RWPE1 (cell line): ENCODE measurements around the gene SLC35E1.

Experiments used
- CTCF ChIA-PET: fragments of 350-600 bp; sonication (Branson Sonifier 250); formaldehyde crosslinking; extraction: SDS; loops from one replicate; lab custom pipeline; 2021; lab: Yijun Ruan, JAX
- POLR2A ChIA-PET: fragments of 400-600 bp; formaldehyde crosslinking; extraction: SDS; loops from one replicate; lab custom pipeline; 2020; ENCODE audit warnings: antibody characterized with exemption; ENCODE audit not compliant: low non-redundant PET; lab: Yijun Ruan, JAX
- DNase-seq: peaks from one replicate; pipeline ENCODE4 v3.0.0; 2012; ENCODE audit warnings: low spot score
- H3K27ac ChIP-seq: fragments of 450-650 bp; 2 replicates; pipeline ENCODE4 v1.5.1; 2017
- TF ChIP-seq, protein P1 (sequence below): fragments of 450-650 bp; conservative IDR thresholded peaks from 2 replicates; pipeline ENCODE4 v1.5.1; 2017; ENCODE audit warnings: low read depth, mild to moderate bottlenecking

The SLC35E1 gene

DNA sequence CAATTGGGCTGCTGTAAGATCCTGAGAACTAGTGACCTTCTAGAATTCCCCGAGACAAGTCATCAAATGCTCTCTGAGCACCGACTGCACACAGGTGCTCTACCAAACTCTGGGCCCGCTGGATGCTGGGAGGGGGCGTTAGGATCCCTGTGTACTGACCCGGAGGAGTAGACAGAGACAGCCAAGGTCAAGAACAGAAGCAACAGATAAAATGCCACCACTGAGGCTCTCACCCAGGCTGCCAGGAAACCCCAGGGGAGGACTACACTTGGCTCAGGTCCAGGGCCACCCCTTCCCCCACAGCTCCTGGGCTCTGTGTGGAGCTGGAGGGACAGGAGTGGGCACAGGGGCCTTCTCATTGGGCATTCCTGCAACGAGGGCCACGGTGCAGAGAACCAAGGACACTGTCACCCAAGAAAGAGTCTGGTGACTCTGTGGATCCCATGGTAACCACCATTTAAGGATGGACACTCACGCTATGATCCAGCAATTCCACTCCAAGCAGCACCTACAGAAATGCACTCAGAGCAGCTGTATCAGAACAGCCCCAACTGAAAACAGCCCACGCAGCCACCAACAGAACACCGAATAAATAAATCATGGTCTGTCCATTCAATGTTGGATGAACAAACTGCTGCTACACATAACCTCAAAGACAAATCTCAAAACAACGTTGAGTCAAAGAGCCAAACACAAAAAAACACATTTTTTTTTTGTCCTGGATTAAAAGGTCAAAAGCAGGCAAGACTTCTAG is 16.8 kb upstream of the SLC35E1 start:
- TF ChIP-seq, protein P1, sequence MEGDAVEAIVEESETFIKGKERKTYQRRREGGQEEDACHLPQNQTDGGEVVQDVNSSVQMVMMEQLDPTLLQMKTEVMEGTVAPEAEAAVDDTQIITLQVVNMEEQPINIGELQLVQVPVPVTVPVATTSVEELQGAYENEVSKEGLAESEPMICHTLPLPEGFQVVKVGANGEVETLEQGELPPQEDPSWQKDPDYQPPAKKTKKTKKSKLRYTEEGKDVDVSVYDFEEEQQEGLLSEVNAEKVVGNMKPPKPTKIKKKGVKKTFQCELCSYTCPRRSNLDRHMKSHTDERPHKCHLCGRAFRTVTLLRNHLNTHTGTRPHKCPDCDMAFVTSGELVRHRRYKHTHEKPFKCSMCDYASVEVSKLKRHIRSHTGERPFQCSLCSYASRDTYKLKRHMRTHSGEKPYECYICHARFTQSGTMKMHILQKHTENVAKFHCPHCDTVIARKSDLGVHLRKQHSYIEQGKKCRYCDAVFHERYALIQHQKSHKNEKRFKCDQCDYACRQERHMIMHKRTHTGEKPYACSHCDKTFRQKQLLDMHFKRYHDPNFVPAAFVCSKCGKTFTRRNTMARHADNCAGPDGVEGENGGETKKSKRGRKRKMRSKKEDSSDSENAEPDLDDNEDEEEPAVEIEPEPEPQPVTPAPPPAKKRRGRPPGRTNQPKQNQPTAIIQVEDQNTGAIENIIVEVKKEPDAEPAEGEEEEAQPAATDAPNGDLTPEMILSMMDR: no peak
- ChIA-PET POLR2A (no interaction called here), CTCF (no interaction called here)
- no peak for DNase-seq
- H3K27ac ChIP-seq: peak overlapping the region; percentile 78

DNA sequence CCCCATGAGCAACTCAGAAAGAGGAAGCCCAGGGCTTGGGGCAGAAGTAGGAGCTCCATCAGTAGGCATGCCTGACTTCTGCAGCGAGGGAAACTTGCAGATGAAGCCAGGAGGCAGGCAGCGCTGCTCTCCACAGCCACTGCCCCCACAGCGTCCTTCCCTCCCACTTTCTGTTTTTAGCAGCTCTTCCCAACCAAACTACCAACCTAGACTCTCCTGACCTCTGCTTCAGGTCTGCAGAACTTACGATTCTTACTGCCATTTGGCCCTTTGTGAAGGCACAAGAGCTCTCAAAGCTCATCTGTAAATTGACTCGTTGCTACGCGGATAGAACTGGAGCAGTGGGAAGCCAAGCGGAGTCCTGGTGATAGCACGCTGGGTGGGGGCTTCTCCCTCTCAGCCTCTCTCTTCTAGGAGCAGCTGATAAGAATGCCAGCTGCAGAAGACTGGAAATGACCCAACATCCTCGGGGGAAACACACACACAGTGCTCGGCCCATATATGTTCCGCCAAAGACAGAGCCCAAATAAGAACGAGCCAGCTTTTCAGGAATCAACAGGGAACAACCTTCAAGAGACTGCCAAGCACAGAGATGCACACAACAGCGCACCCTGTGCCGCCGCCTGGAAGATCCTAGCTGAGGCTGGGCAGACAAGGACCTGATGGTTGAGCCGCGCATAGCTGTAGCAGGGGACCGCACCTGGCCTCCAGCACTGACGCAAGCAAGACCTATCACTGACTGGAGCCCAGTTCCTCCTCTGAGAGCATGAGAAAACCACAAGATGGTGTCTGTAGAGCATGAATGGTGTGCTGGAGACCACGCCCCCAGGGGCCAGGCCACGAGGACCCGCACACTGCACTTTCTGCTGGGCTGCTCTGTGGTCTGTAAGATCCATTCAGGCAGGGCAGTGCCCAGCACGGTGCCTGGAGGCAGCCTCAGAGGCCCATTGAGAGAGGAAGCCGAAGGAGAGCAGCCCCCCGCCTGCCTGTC is 15.9 kb upstream of the SLC35E1 start:
- POLR2A ChIA-PET: no interaction called here
- TF ChIP-seq, protein P1: no peak
- no peak for DNase-seq
- CTCF ChIA-PET: interaction anchor here (0.6 kb wide), 3 partner anchors 7 to 508 kb away, joined by 3 to 9 read pairs (median 4); no protein-coding TSS in a partner anchor
- peak overlapping the region; percentile 78 for H3K27ac ChIP-seq

DNA sequence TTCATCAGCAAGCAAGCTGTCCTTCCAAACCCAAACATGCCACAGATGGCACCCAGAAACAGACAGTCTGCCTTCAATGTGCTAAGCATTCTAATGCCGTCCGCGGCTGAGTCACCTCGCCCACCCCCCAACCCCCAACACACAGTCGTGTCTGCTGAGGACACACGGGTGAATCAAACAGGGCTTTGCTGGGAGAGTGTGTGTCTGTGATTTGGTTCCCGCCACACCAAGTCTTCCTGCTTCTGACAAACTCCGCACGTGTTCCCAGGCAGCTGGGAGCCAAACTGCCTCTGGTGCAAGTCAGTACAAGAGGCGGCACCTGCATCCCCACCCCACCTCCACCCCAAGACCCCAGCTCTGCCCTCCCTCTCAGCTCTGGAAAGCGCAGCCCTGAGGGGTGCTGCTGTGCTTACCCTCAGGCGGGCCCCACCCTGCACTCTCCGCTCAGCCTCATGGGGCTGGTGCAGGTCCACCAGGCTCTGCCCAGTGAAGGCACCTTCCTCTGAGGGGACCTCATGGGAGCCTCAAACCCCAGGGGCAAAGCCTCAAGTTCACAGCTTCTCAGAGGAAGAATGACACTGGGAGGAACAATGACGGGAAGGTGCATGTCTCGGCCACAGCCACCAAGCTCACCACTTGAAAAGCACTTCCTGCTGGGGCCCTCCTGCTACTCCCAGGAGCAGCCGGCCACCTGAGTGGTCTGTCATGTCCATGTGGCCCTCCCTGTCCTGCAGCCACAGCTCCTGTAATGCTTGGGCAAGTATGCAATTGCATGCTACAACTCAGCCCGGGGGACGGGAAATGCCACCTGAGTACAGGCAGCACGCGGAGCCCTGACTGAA is 15.0 kb upstream of the SLC35E1 start:
- TF ChIP-seq, protein P1: no peak
- CTCF ChIA-PET: interaction anchor here (0.6 kb wide), 2 partner anchors 8 to 313 kb away, joined by 3 to 4 read pairs; no protein-coding TSS in a partner anchor
- H3K27ac ChIP-seq: peak overlapping the region; percentile 78
- DNase-seq: no peak
- POLR2A ChIA-PET: no interaction called here

DNA sequence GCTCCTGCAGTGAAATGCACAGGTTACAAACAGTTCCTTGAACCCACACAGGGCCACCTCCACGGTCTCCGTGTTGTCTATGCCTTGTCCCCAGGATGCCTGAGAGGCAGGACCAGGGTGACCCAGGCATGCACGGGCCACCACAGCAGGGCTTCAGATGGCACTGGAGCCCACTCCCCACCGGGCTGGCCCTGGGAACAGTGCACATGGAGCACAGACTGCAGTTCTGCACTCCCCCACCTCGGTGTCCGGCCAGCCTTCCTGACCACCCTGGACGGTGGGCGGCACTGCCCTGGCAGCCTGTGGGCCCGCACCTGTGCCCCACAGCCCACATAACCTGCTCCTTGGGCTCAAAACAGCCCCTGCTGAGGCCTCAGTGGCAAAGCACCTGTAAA is 14.3 kb upstream of the SLC35E1 start:
- POLR2A ChIA-PET: no interaction called here
- CTCF ChIA-PET: no interaction called here
- peak overlapping the region; percentile 78 for H3K27ac ChIP-seq
- DNase-seq: no peak
- TF ChIP-seq, protein P1: no peak

DNA sequence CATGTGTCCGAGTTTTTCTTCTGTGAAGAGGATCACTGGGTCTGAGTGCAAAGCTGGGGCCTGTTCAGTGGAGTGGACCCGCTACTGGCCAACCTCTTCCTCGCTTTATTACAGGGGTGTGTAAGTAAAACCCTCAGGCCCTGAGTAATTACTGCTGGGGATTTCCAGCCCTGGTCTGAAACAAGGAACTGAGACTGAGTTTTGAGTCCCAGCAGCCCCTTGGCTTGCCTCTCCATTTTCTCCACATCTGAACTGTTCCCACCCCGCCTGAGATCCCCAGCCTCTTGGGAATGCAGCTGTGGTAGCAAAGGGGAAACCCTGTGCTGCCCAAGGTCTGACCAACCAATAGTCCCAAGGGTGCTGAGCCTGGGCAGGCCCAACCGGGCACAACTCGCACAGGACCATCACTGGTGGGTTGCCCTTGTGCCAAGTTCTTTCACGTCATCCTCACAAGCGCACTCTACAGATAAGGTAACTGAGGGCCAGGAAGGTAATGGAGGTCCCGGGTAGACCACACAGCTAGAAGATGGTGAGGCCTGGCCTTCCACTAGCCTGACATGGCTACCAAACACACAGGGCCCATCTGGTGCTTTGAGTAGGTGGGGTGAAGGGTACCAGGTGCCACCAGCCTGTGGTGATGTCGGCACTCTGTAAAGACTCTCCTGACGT is 13.7 kb upstream of the SLC35E1 start:
- ChIA-PET POLR2A (no interaction called here), CTCF (no interaction called here)
- peak overlapping the region; percentile 78 for H3K27ac ChIP-seq
- TF ChIP-seq, protein P1: no peak
- DNase-seq: no peak
